Stimulated activated CD8-positive, alpha-beta memory T cell treated with anti-CD3 and anti-CD28 coated beads, Interleukin-7, amount 100 ng/mL, for 24 hours (primary cell): Measurements from ENCODE around the gene HOXC6.
A peak's percentile ranks its signal among the peaks of the same experiment; 100 is the strongest.

Experiments used
- DNase-seq: peaks from one replicate; pipeline ENCODE4 v3.0.0-alpha.2; 2020; ENCODE audit warnings: low read depth

HOXC6 gene

DNA sequence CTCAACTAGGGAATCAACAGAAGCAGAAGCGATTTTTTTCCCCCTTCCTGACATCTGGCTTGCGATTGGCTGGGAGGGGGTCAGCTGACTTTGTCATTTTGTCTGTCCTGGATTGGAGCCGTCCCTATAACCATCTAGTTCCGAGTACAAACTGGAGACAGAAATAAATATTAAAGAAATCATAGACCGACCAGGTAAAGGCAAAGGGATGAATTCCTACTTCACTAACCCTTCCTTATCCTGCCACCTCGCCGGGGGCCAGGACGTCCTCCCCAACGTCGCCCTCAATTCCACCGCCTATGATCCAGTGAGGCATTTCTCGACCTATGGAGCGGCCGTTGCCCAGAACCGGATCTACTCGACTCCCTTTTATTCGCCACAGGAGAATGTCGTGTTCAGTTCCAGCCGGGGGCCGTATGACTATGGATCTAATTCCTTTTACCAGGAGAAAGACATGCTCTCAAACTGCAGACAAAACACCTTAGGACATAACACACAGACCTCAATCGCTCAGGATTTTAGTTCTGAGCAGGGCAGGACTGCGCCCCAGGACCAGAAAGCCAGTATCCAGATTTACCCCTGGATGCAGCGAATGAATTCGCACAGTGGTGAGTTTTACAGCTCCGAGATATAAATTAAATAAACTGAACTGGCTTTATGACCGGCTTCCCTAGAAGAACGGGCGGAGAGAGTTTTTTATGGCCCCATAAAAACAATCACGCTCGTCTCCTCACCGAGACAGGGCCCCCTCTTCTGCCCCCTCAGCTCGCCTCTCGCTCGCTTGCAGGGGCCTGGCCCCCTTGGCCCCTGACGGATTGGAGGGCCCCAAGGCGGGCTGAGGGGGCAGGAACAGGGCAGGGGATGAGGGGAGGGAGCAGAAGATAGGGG lies at the start of gene HOXC6:
Gene HOXC6, plus strand, starts transcription at position 127 of the 888 bp plus-strand sequence. Its CDS starts 82 bp downstream, at position 209.
- no peak for DNase-seq

- DNase-seq, result no peak
Observed at GRCh38 chr12:53978477-53979356, 49.5 kb upstream of the HOXC6 start.

GRCh38 chr12:53980104-53980801 lies 48.0 kb upstream of the HOXC6 start:
- DNase-seq, result no peak

DNA sequence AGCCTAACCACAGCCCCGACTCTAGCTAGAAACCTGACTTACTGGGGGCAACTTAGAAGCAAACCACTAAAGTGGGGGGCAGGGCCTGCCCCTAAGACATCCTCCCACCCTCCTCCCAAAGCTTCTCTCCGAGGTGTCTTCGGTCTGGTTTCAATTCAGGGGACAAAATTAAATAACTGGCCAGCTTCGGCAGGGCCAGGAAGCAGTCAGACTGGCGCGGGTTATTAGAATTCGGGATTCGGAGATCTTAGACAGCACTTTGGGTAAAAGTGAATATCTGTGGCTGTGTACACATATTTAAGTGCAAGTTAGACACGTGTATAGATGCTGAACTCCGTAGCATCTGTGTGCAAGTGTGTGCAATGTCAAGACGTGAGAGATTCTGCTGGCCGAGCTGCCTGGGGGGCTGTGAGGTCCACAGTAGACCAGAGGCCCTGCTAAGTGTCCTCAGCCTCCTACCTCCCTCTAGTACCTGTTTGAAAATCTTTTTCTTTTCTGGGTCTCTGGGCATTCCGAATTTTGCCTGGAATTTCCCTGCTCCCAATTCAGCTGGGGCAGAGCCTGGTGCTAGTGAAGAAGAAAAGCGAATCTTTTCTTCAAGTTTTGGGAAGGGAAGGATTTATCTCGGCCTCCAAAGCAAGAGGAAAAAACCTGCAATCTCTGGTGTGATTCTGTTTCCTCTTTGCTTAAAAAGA lies 47.3 kb upstream of the HOXC6 start:
- no peak for DNase-seq

DNA sequence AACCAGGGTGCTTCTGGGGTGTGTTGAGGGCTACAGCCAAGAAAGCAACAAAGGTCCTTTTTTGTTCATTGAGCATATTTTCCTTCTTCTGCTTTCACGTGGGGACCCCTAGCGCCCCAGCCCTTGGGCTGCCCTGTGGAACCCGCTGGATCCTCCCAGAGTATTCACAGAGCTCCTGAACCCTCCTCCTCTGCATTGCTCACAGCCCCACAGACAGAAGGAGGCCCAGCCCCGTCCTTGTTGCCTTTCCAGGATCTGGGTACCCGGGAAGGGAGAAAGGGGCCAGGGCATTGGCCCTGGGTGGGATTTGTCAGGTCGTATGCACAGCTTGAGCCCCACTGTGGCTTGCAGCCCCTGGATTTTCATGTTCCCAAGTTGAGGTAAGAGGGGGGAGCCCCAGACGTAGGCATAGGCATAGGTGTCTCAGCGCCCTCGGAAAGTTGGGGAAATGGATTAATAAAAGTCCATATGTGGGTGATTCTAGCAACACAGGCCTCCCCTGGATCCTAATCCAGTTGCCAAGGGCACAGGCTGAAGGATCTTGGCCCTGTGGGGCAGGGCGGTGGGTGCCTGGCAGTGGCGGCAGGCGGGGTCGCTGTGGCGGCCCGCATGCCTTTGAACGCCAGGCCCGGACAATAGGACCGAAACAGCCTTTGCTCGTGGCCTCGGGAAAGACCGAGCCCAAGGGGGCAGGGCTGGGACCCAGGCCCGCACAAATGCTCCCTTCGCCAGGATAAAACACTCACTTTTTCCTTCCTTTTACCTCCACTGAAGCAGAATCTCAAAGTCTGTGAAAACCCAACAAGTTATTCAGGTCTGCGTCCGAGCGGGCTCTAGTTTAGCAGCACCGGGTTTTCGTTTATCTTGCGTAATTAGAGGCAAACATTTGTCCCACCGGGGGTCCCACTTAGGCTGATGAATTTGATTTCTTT lies 46.3 kb upstream of the HOXC6 start:
- no peak for DNase-seq

GRCh38 chr12:53982648-53983567 lies 45.3 kb upstream of the HOXC6 start:
- DNase-seq, result no peak

DNA sequence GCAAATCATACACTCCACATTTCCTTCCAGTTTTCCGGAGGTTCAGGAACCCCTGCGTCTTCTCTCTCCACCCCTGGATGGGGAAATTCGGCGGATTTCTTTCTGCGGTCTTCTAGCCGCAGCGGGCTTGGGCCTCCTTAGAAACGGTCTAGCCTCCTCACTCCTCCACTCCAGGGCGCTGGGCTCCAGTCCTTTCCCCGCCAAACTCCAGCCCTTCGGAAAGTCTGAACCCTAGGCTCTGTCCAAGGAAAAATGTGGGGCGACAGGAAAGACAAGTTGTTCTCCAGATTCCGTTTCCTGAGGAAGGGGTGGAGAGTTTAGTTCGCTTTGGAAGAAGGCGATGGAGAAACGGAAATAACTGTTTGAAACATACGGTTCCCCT lies 44.7 kb upstream of the HOXC6 start:
- DNase-seq, result no peak

DNA sequence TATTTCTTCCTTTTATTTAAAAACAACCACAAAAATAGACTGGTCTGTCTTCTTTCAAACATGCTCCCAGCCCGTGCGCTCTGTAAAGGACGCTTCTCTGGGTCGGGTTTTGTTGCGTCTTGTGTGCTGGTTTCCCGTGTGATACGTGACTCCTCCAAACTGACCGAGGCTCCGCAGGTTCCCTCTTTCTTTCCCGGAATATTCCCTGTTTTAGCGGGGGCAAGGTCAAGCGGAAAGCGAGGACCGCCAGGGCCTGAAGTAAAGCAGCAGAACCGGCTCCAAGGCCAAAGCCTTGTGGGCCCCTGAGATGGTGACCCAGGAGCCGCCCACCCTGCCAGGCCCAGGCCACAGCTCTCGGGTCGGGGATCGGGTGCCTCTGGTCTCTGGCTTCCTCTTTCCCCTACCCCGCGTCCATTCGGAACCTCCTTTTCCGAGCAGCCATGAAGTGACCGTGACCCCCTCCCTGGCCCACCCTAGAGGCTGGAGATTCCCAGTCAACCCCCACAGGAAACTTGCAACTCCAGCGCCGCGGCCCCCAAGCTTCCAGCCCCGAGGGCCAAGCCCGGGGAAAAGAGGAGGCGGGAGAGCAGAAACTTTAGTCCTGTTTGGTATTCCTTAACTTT lies 44.2 kb upstream of the HOXC6 start:
- no peak for DNase-seq

- peak; percentile 76 for DNase-seq
Observed at GRCh38 chr12:53984901-53985691, 43.1 kb upstream of the HOXC6 start, which contains the start of gene HOXC10. HOXC10 (plus strand) TSS chr12:53985146; CDS start chr12:53985260, 114 bp downstream.

- no peak for DNase-seq
Observed at GRCh38 chr12:53985692-53985993, 42.6 kb upstream of the HOXC6 start.

DNA sequence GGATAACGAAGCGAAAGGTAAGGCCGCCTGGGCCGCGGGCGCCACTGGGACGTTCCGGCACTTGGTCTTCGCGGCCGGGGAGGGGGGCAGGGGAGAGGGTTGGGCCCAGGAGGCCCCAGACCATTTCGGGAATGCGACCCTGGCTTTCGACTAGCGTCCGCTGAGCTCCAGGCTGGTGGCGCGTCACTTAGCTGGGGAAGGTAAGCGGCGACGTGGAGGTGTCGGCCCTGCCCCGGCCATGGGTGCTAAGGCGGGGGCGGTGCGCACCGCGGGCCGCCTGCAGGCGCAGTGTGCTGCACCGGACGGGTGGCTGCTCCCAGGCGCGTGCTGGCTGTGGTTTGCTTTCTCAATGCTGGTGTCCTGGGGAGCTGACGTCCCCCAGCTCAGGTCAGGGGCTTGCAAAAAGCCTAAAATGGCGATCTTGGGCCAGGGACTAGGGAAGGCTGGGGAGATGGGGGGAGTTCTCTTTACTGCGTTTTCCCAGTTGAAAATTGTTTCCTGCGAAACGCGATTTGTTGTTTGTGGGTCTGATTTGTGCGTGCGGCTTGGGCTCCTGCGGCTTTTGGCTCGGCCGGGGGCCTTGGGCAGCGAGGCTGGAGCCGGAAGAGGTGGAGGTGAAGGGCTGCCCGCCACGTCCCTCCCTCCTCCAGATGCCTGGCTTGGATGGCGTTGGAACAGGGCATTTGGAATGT lies 42.1 kb upstream of the HOXC6 start:
- DNase-seq, result no peak

GRCh38 chr12:53986686-53987483 lies 41.4 kb upstream of the HOXC6 start:
- DNase-seq, result no peak

- no peak for DNase-seq
Observed at GRCh38 chr12:53987787-53988230, 40.4 kb upstream of the HOXC6 start.

DNA sequence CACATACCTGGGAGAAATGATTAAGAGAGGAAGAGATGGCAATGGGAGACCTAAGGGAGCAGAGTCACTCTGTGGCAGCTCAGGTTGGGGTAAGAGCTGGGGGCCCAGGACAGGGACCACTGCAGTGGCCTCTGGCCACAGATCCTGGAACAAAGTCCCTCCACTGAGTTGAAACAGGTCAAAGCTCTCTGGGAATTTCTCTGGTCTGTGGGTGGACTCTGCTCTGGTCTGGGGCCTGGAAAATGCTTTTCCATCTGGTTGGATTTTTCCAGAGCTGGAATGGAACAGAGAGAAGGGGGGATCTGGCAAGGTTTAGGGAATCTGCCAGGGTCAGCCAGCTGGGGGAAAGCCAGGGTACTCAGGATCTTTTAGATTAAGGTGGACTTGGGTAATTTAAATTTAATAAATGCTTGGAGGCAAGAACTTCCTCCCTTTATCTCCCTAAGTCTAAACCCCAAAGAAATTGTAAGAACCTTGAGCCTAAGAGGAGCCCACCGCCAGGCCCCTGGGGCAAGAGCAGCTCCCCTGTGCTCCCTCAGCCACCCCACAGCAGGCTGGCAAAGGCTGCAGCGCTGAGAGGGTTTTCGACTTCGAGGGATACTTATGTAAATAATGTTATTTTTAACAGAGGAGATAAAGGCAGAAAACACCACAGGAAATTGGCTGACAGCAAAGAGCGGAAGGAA lies 39.6 kb upstream of the HOXC6 start:
- no peak for DNase-seq

GRCh38 chr12:53989227-53990113 lies 38.8 kb upstream of the HOXC6 start:
- no peak for DNase-seq
